NCI-H510A (cell line): ENCODE measurements around the gene BAHCC1.

Experiments
- DNase-seq: peaks from one replicate; lab custom pipeline; 2025; lab: John Stamatoyannopoulos, UW

The BAHCC1 gene

GRCh38 chr17:81461607-81462500 lies 66.6 kb downstream of the BAHCC1 start:
- DNase-seq, result no peak

DNA sequence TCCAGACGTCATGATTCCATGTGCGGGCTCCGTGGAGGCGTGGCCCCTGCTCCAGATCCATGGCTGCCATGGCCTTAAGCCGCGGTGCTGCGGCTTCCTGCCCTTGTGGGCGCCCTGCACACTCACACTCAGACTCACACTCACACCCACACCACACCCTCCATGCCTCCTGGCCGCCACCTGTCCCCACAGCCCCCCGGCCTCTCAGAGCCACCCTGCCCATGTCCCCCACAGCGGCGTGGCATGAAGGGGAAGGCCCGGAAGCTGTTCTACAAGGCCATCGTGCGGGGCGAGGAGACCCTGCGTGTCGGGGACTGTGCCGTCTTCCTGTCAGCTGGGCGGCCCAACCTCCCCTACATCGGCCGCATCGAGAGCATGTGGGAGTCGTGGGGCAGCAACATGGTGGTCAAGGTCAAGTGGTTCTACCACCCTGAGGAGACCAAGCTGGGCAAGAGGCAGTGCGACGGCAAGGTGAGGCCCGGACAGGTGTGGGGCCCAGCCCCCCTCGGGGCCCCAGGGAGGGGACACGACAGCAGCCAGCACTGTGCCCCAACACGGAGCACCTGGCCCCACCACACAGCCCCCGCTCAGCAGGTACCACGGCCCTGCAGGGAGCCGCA lies 67.4 kb downstream of the BAHCC1 start:
- no peak for DNase-seq

DNA sequence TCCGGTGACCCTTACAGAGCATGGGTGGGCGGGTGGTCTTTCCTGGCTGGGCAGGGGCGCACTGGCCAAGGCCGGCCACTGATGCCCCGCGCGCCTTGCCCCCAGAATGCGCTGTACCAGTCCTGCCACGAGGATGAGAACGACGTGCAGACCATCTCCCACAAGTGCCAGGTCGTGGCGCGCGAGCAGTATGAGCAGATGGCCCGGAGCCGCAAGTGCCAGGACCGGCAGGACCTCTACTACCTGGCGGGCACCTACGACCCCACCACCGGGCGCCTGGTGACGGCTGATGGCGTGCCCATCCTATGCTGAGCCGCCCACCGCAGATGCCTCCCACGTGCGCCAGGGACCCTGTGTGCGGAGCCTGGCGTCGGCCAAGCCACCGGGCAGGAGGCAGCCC lies 68.2 kb downstream of the BAHCC1 start:
- DNase-seq, result no peak

GRCh38 chr17:81464586-81464985 lies 69.3 kb downstream of the BAHCC1 start:
- no peak for DNase-seq

- DNase-seq, result no peak
These were observed 70.7 kb downstream of the BAHCC1 start for GRCh38 chr17:81465910-81466309.

DNA sequence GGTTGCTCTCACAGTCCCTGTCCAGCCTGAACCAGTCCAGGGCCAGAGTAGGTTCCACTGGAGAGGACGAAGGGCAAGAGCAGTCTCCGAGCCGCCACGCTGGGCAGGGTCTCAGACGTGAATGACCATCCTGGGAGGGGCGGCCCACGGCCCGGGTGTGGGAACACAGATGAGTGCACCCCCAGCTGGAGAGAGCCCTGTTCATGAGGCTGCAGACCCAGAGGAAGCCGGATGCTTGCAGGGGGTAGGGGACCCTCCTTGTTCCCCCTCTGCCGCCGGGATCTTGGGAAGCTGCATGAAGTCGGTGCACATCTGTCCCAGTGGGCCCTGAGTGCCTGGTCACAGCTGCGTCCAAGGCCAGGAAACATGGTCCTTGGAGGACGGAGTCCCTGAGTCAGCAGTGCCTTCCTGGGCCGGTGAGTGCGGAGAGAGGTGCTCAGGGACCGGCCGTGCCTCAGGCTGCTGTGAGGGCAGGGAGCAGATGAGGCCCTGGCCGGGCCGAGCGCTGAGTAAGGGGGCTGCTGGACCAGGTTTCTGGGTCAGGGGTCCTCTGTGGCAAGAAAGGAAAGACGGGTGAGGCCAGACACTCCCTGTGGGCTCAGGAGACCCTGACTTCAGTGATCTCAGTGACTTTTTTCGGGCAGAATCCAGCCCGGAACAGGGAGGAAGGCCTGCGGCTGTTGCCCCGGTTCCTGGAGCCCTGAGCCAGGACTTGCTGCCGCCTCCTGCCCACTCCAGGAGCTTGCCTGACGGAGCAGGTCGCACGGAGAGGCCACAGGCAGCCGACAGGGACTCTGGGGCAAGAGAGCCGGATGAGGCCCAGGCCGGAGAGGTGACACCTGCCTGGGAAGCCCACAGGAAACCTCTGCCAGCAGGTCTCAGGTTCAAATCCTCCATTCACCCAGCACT lies 71.6 kb downstream of the BAHCC1 start:
- no peak for DNase-seq

- DNase-seq, result no peak
These were observed 73.0 kb downstream of the BAHCC1 start for GRCh38 chr17:81468111-81468769.

- no peak for DNase-seq
These were observed 73.5 kb downstream of the BAHCC1 start for GRCh38 chr17:81468770-81469121.

DNA sequence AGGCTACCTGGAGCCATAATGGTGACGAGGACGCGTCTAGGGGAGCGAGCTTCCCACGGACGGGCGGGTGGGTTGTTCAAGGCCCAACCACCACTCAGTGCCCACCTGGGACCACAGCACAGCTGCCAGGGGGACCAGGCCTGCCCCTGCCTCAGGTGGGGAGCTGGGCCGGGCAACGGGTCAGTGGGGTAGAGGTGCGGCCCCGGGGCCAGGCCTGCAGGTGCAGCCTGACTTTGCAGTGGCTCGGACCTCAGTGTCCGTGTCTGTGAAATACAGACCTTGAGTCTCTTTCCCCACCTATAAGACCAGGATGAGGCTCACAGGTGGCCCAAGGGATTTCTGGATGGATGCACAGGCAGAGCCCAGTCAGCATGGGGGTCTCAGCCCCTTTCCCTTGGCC lies 74.0 kb downstream of the BAHCC1 start:
- no peak for DNase-seq

DNA sequence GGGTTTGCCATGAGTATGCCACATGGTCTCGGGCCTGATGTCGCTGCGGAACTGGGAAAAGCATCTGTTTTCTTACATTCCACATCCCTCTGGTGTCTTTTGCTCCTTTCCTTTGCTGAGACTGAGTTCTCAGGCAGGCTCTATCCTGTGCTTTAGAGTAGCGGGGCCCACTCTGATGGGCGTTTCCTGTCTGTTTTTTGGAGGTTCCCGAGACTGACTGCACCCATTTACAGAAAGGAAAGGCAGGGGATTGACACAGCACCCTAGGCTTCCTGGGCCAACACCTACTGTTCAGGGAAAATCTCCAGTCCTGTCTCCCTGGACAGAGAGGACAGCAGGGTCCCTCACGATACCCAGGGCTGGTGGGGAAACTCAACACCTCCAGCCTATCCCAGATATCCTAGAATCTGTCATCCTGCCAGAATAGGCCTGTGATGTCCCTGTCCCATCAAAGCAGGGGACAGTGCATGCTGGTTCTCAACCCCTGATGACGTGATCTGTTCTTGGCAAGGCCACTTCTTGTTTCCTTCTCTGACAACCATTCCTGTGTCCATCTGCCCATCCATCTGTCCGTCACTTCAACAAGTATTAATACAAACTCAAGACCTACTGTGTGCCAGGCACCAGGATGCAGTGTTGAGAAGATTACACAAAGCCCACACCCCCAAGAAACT lies 75.2 kb downstream of the BAHCC1 start:
- no peak for DNase-seq

- no peak for DNase-seq
These were observed 75.9 kb downstream of the BAHCC1 start for GRCh38 chr17:81470944-81471817.

GRCh38 chr17:81471818-81472456 lies 76.7 kb downstream of the BAHCC1 start:
- no peak for DNase-seq

GRCh38 chr17:81473019-81473418 lies 77.8 kb downstream of the BAHCC1 start:
- no peak for DNase-seq

- no peak for DNase-seq
These were observed 79.7 kb downstream of the BAHCC1 start for GRCh38 chr17:81474958-81475357.

DNA sequence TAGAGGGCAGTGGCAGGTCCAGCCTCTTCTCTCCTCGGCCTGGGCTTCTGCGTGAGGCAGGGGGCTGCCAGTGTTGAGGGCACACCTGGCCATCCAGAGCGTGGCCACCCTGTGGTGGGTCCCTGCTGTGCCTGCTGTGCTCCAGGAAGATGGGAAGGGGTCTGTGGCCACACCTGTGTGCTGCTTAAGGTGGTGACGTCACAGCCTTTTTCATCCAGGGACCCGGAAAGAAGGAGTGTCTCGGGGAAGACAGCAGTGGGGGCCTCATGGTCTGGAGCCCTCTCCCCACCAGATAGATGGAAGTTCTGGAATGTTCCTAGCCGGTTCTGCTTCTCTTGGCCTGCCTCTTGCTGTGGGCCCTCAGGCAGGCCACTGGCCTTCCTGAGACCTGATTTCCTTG lies 80.8 kb downstream of the BAHCC1 start:
- no peak for DNase-seq

DNA sequence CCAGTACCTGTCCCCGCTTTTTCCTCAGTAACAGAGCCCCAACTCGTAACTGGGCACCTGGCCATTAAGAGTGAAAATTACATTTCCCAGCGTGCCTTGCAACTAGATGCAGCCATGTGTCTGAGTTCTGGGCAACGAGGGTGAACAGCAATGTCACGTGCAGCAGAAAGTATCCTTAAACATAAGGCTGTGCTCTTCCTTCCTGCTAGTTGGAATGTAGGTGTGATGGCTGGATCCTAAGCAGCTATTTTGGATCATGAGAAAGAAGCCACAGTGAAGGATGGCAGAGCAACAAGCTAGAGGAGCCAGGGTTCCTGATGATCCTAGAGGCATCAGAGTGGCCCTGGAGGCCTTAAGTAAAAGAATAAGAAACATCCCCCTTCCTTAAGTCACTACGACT lies 81.4 kb downstream of the BAHCC1 start:
- no peak for DNase-seq

- no peak for DNase-seq
These were observed 81.9 kb downstream of the BAHCC1 start for GRCh38 chr17:81477173-81477572.

GRCh38 chr17:81478119-81478518 lies 82.9 kb downstream of the BAHCC1 start:
- DNase-seq, result no peak

DNA sequence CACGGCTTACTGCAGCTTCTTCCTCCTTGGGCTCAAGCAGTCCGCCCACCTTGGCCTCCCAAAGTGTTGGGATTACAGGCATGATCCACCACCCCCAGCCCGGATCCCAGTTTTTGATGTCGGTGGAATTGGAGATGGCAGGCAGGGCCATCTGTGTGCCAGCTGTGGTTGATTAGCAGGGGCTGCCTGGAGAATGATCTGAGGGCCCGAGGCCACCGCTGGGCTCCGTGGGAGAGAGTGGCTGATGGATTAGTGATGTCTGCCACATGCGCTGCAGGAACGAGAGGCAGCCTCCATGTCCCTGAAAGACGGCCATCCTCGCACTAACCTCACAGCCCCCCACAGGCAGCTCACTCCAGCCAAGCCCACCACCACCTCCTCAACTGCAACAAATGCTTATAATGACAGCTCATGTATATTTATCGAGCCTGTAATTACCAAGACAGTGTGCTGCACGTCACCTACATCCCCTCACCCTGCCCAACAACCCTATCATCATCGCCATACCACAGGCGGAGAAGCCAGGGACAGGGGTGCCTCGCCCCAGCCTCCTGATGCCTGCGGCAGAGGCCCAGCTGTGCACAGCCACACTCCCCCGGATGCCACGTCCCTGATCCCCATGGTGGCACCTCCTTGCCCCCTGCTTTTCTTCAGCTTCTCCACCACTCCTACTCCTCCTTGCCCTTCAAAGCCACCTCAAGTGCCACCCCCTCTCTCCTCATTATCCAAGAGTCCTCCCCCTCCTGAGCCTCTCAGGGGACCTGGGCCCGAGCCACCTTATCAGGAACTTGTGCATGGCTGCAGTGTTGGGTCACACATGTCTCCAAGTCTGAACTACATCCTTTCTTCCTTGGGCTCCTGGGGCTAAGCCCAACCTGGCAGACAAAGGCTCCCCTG lies 84.2 kb downstream of the BAHCC1 start:
- no peak for DNase-seq
